Hematopoietic multipotent progenitor cell (in vitro differentiated cells): ENCODE results near the gene ANKRD52. TPM values are rescaled to one million over a fixed set of nuclear protein-coding genes. Genes with fewer than 3 reads are reported as not detected.
"Not testable (repeated sequence)": the region's sequence is repeated elsewhere in the genome, so short reads cannot be mapped to it uniquely, and the experiment has no call there.

ENCODE experiments used
- DNase-seq, 3 donors: peaks; one replicate each; pipeline ENCODE4 v3.0.0-alpha.2; 2011 to 2015; ENCODE audit warnings: low read depth in 2 of 3, low spot score in 2 of 3
- total RNA-seq: library from RNA; depleted of rRNA; stranded (reverse); fragments of >200 nt; gene quantifications from one replicate; pipeline ENCODE4 v1.2.3, GENCODE V29; 2012

The ANKRD52 gene
- total RNA-seq, 1 donor = 22.9 TPM

GRCh38 chr12:56274299-56274698 lies 16.1 kb upstream of the ANKRD52 start:
- no peak for DNase-seq

- not testable (repeated sequence) for DNase-seq
These were observed 14.3 kb upstream of the ANKRD52 start for GRCh38 chr12:56272468-56272867.

GRCh38 chr12:56271031-56271430 lies 12.8 kb upstream of the ANKRD52 start:
- DNase-seq = peak in 1 of 3 donors; percentile 36

GRCh38 chr12:56267443-56268071 lies 9.4 kb upstream of the ANKRD52 start:
- DNase-seq = no peak

DNA sequence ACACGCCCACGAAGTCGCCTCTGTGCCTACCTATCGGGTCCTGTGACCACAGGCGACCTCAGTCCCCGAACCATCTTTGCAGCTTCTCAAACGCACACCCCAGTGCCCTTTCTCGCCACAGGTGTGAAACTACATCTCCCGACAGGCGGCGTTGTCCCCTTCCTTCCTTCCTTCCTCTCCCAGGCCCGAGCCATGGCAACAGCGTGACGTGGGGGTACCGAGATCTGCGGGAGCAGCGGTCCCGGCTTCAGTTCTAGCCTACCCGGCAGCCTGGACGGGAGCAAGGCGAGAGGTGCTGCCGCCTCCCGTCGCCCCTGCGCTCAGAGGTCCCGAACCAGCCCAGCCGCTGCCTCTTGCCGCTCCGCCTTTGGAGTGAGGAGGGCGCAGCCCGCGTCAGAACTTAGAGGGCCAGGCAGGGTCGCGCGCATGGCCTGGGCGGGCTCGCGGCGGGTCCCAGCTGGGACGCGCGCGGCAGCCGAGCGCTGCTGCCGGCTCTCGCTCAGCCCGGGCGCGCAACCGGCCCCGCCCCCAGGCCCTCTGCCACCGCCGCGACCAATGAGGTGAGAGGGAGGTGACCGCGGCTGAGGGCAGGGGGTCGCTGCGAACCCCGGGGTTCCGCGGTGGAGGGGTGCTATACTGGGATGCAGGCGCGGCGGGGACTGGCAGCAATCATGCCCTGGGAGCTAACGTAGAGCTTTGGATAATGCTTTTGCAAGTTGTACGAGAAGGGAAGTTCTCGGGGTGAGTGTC lies 8.7 kb upstream of the ANKRD52 start, which contains the start of gene COQ10A:
Gene COQ10A (plus strand): TSS at position 250 of the 750 bp plus-strand sequence. CDS start 177 bp downstream, at position 427.
- peak; percentile 82 to 93 (median 89) for DNase-seq

DNA sequence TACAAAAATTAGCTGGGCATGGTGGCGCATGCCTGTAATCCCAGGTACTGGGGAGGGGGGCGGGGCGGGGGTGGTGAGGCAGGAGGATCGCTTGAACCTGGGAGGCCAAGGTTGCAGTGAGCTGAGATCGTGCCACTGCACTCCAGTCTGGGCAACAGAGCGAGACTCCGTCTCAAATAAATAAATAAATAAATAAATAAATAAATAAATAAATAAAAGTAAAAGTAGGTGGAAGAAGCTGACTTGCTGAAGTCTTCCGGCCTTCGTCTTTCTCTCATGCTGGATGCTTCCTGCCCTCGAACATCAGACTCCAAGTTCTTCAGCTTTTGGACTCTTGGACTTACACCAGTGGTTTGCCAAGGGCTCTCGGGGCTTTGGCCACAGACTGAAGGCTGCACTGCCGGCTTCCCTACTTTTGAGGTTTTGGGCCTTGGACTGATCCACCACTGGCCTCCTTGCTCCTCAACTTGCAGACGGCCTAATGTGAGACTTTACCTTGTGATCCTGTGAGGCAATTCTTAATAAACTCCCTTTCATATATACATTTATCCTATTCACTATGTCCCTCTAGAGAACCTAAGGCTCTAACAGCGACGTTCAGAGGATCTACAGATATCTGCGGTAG lies 8.0 kb upstream of the ANKRD52 start:
- DNase-seq = not testable (repeated sequence)

GRCh38 chr12:56262955-56263354 lies 4.8 kb upstream of the ANKRD52 start:
- DNase-seq = not testable (repeated sequence)

- DNase-seq = no peak
These were observed 3.5 kb upstream of the ANKRD52 start for GRCh38 chr12:56261503-56262232.

DNA sequence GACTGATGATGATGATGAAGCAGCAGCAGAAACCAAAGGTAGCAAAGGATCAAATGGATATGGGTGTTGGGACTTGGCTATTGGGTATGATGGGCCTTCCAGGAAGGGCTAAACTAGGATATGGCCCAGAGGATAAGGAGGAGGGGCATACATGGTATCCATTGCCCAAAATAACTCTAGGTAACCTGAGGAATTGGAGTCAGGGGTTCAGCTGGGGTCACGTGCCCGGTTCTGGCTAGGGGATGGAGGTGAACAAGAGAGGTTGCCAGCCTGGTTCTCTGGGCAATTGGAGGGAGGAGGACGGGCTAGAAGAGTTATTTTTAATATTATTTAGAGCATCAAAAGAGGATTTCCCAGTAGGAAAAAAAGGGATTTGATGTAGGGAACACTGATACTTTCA lies 2.7 kb upstream of the ANKRD52 start:
- no peak for DNase-seq

DNA sequence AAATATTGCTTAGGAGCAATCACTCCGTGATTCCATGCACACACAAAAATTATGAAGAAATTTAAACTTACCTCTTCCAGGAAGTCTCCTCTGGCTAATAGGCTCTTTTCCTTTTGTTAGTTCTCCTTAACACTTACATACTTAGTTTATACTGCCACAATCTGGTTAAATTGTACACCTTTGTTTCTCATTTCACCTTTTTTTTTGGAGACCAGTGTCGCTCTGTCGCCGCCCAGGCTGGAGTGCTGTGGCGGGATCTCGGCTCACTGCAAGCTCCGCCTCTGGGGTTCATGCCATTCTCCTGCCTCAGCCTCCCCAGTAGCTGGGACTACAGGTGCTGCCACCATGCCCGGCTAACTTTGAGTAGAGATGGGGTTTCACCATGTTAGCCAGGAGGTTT lies 2.2 kb upstream of the ANKRD52 start:
- DNase-seq = no peak

GRCh38 chr12:56258820-56259183 lies 618 bp upstream of the ANKRD52 start:
- no peak for DNase-seq

- peak in 1 of 3 donors; percentile 17 for DNase-seq
These were observed 605 bp downstream of the ANKRD52 start for GRCh38 chr12:56257491-56258067.

GRCh38 chr12:56257071-56257470 lies 1.1 kb downstream of the ANKRD52 start:
- no peak for DNase-seq

DNA sequence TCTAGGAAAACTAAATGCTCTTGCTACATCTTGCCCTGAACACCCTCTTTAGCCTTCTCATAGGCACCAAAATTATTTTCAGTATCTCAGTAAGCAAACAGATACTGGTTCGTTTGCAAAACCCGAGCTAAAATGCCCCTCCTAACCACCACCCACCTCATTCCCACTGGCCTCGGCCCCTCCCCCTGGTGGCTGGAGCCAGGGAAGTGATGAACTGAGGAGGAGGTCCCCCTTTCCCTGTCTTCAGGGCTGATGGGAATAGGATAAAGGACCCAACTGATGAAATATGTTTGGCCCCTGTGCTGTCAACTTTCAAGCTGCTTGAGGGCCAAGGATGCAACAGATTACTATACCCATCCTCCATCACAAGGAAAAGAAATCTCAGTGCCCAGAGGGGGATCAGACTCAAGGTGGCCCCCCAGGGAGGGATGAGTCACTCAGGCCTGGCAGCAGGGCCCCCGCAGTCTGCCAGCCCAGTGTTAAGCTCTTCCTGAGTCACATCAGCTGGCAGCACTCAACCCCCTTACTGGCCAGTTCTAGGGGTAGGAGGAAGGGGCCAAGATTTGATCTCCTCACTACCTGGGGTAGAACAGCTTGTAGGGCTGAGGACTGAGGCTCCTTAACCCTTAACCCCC lies 1.7 kb downstream of the ANKRD52 start:
- DNase-seq = no peak

- DNase-seq = no peak
These were observed 2.5 kb downstream of the ANKRD52 start for GRCh38 chr12:56255671-56256070.

DNA sequence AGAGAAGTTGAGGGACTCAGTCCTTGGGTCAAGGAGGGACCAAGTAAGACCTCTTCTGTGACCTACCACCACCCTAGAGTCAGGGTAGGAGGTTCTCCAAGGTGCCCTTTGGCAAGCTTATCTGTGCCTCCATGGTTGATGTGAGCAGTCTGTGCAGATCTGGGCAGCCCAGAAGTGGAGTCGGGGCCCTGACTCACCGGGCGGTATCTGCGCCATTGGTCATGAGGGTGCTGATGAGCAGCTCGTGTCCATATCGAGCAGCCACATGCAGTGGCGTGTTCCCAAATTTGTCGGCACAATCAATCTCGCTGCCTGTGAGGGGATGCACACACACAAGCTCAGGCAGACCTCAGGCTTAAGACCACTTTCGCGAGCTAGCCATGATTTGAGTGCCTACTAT lies 5.1 kb downstream of the ANKRD52 start:
- no peak for DNase-seq

DNA sequence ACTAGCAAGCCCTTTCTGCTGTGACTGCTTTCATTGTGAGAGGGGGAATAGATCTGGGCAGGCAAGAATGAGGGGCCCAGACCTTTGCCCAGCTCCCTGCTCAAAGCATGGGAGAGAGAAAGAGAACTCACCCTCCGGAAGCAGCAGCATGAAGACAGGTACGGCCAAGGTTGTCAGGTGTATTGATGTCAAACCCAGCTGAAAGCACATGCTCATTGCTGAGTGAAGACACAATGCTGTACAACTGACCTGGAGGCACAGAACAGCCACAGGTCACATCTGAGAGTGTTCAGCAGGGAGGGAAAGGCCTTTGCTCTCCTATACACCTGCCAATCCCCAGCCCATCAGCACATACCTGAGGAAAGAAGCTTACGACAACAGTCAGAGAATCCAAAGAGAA lies 5.5 kb downstream of the ANKRD52 start:
- no peak for DNase-seq

GRCh38 chr12:56248711-56249110 lies 9.5 kb downstream of the ANKRD52 start:
- no peak for DNase-seq

DNA sequence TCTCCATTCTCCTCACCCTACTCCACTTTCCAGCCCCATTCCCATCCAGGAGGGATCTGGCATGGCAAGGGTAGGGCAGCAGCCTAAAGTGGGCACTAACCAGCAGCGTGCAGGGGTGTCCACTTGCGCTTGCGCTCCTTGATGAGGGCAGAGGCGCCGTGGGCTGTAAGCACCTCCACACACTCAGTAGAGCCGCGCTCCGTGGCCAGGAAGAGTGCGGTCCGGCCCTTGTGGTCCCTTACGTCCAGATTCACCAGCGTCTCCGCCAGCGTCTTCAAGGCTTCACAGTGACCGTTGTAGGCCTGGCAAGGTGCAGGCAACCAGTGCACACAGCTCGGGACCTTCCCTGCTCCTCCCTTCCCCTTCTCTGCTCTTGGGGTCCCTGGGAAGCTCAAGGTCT lies 10.3 kb downstream of the ANKRD52 start:
- no peak for DNase-seq

GRCh38 chr12:56244494-56244893 lies 13.7 kb downstream of the ANKRD52 start:
- DNase-seq = no peak
